ENCODE data around the gene EDA2R.

DNA sequence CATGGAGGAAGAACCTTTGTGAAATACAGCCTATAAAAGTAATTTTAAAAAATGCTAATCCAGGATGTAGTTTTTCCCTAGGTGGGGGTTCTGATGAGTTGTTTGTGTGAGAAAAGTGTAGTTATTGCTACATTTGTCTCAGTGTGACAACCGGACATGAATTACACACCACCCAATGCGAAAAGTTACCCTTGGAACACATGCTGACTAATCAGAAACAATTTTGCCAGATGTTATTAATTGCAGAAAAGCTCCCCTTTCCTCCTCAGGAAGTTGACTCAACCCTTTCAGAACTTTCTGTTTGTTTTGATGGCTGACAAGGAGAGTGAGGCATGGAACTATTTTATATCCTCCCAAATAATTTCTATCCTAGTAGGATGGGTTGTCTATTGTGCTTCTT is 38.1 kb upstream of the EDA2R start:
- TF ChIP-seq, protein P1, sequence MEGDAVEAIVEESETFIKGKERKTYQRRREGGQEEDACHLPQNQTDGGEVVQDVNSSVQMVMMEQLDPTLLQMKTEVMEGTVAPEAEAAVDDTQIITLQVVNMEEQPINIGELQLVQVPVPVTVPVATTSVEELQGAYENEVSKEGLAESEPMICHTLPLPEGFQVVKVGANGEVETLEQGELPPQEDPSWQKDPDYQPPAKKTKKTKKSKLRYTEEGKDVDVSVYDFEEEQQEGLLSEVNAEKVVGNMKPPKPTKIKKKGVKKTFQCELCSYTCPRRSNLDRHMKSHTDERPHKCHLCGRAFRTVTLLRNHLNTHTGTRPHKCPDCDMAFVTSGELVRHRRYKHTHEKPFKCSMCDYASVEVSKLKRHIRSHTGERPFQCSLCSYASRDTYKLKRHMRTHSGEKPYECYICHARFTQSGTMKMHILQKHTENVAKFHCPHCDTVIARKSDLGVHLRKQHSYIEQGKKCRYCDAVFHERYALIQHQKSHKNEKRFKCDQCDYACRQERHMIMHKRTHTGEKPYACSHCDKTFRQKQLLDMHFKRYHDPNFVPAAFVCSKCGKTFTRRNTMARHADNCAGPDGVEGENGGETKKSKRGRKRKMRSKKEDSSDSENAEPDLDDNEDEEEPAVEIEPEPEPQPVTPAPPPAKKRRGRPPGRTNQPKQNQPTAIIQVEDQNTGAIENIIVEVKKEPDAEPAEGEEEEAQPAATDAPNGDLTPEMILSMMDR (IDR thresholded peaks at IDR 0.05): no peak
- TF ChIP-seq POLR2AphosphoS5 (IDR thresholded peaks at IDR 0.05; ENCODE audit: insufficient read depth in 1 of 2, low read depth in 1 of 2) (no peak), POLR2A (IDR thresholded peaks at IDR 0.05) (no peak)

Data from vagina (tissue), 2 donors.